Nephron (organoid): ENCODE results near the gene PLPPR1.

Experiments used
- H3K27ac Mint-ChIP-seq, 3 experiments: 2 replicates each; pipeline ENCODE4 v1.8.0; 2020; ENCODE audit warnings: mixed read lengths in 3 of 3, mild to moderate bottlenecking in 2 of 3, moderate library complexity in 1 of 3
- H3K27me3 Mint-ChIP-seq: 2 replicates; pipeline ENCODE4 v1.8.0; 2021; ENCODE audit warnings: low read depth, mild to moderate bottlenecking, moderate library complexity, mixed read lengths
- H3K36me3 Mint-ChIP-seq: 2 replicates; pipeline ENCODE4 v1.8.0; 2020; ENCODE audit warnings: low read depth, mixed read lengths
- H3K4me1 Mint-ChIP-seq: 2 replicates; pipeline ENCODE4 v1.8.0; 2020; ENCODE audit warnings: mixed read lengths
- H3K4me3 Mint-ChIP-seq, 3 experiments: 2 replicates each; pipeline ENCODE4 v1.8.0; 2020; ENCODE audit warnings: mild to moderate bottlenecking in 3 of 3, mixed read lengths in 3 of 3, moderate library complexity in 2 of 3
- H3K9me3 Mint-ChIP-seq: 2 replicates; pipeline ENCODE4 v1.8.0; 2020; ENCODE audit warnings: mixed read lengths
- TF ChIP-seq, protein P1 (sequence below), 3 experiments: fragments of 200-600 bp; sonication (generic); IDR thresholded peaks; one replicate each; pipeline ENCODE4 v1.5.0; 2021; ENCODE audit warnings: antibody characterized with exemption in 3 of 3; ENCODE audit not compliant: unreplicated experiment in 3 of 3

PLPPR1 gene

DNA sequence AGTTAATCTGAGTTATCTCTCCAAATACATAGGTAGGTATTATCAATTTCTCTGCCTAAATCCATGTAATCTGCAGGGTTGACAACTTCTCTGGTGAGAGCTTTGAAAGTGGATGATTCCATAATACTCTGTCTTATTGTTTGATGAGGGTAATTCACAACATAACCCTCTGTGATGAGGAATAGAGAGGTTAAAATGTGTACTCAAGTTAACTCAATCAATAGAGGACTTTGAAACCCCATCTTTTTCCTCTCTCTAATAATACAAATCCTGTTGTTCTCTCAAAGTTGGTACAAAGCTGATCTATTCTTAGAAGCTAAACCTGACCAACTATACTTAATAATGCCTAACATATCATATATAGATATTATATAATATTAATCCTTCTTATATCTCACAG lies 100.1 kb downstream of the PLPPR1 start:
- peaks cover 5% of the 10 kb centered on the region for H3K36me3 Mint-ChIP-seq
- no peaks in the 10 kb centered on the region for H3K4me1 Mint-ChIP-seq
- H3K27me3 Mint-ChIP-seq: no peaks in the 10 kb centered on the region
- H3K4me3 Mint-ChIP-seq: no peak overlapping the region
- H3K9me3 Mint-ChIP-seq: peaks cover 37% of the 10 kb centered on the region
- no peak overlapping the region for H3K27ac Mint-ChIP-seq
- TF ChIP-seq, protein P1, sequence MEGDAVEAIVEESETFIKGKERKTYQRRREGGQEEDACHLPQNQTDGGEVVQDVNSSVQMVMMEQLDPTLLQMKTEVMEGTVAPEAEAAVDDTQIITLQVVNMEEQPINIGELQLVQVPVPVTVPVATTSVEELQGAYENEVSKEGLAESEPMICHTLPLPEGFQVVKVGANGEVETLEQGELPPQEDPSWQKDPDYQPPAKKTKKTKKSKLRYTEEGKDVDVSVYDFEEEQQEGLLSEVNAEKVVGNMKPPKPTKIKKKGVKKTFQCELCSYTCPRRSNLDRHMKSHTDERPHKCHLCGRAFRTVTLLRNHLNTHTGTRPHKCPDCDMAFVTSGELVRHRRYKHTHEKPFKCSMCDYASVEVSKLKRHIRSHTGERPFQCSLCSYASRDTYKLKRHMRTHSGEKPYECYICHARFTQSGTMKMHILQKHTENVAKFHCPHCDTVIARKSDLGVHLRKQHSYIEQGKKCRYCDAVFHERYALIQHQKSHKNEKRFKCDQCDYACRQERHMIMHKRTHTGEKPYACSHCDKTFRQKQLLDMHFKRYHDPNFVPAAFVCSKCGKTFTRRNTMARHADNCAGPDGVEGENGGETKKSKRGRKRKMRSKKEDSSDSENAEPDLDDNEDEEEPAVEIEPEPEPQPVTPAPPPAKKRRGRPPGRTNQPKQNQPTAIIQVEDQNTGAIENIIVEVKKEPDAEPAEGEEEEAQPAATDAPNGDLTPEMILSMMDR (IDR thresholded peaks at IDR 0.05; ENCODE audit: unreplicated experiment in 3 of 3): no peak

DNA sequence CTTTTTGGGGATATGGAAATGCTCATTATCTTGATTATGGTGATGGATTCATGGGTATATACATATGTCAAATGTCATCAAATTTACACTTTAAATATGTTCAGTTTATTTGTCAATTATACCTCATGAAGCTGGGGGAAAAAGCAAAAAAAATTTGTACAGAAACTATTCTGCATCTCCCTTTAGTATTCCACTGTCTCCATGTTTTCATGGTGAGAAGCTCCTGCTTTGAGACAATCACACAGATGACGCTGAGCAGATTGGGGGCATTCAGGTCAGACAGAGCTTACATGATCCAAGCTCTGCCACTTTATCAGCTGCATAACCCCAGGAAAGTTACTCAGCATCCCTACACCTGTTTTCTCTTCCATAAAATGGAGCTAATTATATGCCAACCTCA lies 101.5 kb downstream of the PLPPR1 start:
- H3K4me1 Mint-ChIP-seq: no peaks in the 10 kb centered on the region
- no peak overlapping the region for H3K27ac Mint-ChIP-seq
- peaks cover 3% of the 10 kb centered on the region for H3K36me3 Mint-ChIP-seq
- peaks cover 26% of the 10 kb centered on the region for H3K9me3 Mint-ChIP-seq
- TF ChIP-seq, protein P1 (IDR thresholded peaks at IDR 0.05; ENCODE audit: unreplicated experiment in 3 of 3): no peak
- H3K27me3 Mint-ChIP-seq: no peaks in the 10 kb centered on the region
- H3K4me3 Mint-ChIP-seq: no peak overlapping the region

DNA sequence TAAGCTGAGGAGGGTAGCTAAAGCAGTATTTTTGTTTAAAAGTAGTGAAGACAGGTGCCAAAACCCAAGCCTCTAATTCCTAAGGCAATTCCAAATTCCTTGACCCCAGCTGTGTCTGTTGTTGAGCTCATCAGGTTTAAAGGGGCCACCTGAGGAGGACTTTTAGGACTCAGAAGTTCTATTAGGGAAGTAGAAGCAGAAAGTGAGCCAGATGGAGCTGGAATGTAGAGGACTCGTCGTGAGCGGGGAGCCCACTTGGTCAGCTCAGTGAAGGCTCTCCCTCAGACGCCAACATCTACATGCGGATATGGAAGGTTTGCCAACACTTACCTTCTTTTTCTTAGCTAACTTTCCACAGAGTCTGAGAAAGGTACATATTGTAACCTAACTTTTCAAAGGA lies 102.8 kb downstream of the PLPPR1 start:
- Mint-ChIP-seq H3K36me3 (no peaks in the 10 kb centered on the region), H3K4me3 (no peak overlapping the region), H3K27me3 (no peaks in the 10 kb centered on the region), H3K9me3 (peaks cover 18% of the 10 kb centered on the region), H3K27ac (no peak overlapping the region), H3K4me1 (no peaks in the 10 kb centered on the region)
- TF ChIP-seq, protein P1 (IDR thresholded peaks at IDR 0.05; ENCODE audit: unreplicated experiment in 3 of 3): no peak

DNA sequence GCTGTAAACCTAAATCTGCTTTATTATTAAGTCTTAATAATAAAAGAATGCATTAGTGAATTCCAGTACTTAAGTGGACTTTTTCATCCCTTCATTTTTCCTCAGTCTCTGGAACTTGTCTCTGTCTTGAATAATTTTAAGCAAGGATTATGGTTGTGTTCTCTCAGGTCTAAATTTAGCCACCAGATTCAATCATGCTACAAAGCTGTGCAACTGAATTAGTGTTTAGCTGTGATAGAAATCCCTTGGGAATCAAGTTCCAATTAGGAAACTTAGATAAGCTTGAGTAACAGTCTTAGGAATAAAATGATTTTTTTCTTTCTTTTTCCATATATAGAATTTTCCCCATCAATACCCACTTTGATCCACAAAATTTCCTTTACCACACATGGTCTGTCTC lies 104.3 kb downstream of the PLPPR1 start:
- Mint-ChIP-seq H3K9me3 (peaks cover 8% of the 10 kb centered on the region), H3K36me3 (no peaks in the 10 kb centered on the region), H3K4me1 (no peaks in the 10 kb centered on the region), H3K4me3 (no peak overlapping the region), H3K27ac (no peak overlapping the region), H3K27me3 (peaks cover 4% of the 10 kb centered on the region)
- TF ChIP-seq, protein P1 (IDR thresholded peaks at IDR 0.05; ENCODE audit: unreplicated experiment in 3 of 3): no peak

DNA sequence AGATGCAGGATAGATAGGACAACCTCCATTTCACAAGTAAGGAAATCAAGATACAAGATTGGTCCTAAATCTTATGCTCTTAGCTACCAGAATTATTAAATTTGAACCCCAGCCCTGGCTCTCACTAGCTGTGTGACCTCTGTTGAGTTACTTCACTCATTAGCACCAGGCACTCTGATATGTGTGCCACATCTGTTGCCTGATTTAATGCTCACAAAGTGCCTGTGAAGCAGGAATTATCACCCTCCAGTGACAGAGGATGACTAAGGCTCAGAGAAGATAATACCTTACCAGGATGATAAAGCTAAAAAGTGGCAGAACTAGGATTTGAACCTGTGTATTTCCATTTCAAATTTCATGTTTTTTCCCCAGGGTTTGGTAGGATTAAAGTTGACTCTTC lies 110.0 kb downstream of the PLPPR1 start:
- no peaks in the 10 kb centered on the region for H3K9me3 Mint-ChIP-seq
- peaks cover 7% of the 10 kb centered on the region for H3K27me3 Mint-ChIP-seq

DNA sequence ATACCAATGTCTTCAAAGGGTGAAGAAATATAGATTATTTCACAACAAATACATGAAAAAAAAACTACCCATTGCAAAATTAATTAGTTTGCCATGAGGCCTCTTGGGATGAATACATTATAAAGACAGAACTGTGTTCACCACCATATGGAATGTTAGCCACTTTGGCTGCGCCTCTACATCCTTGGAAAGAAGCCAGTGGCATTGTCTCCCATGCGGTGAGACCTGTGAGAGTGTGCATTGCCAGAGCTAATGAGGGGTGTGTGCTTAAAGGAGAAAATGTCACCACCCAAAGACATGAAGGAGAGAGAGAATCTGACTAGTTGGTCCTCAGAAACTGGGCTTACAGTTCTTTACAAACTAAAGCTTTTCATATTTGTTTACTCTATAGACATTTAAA lies 110.6 kb downstream of the PLPPR1 start:
- H3K9me3 Mint-ChIP-seq: no peaks in the 10 kb centered on the region
- H3K27ac Mint-ChIP-seq: no peak overlapping the region
- H3K4me1 Mint-ChIP-seq: no peaks in the 10 kb centered on the region
- no peak overlapping the region for H3K4me3 Mint-ChIP-seq
- H3K36me3 Mint-ChIP-seq: no peaks in the 10 kb centered on the region
- TF ChIP-seq, protein P1 (IDR thresholded peaks at IDR 0.05; ENCODE audit: unreplicated experiment in 3 of 3): no peak
- peaks cover 7% of the 10 kb centered on the region for H3K27me3 Mint-ChIP-seq

More for the DNA sequence above, 110.0 kb downstream of the PLPPR1 start:
- no peak overlapping the region for H3K4me3 Mint-ChIP-seq
- no peaks in the 10 kb centered on the region for H3K36me3 Mint-ChIP-seq
- TF ChIP-seq, protein P1 (IDR thresholded peaks at IDR 0.05; ENCODE audit: unreplicated experiment in 3 of 3): no peak
- H3K4me1 Mint-ChIP-seq: no peaks in the 10 kb centered on the region
- H3K27ac Mint-ChIP-seq: no peak overlapping the region
